SK-N-SH treated with all-trans-retinoic acid at 6 μM for 48 hours (cell line): ENCODE data around the gene EHBP1.

Experiments
- ATAC-seq: fragments of 200-7000 bp; cut with Tn5 transposase; 3 replicates; pipeline ENCODE4 v1.9.1; 2020; ENCODE audit warnings: mild to moderate bottlenecking, moderate library complexity
- ARNTL ChIP-seq: fragments of 450-650 bp; formaldehyde crosslinking; IDR thresholded peaks from 2 replicates; pipeline ENCODE4 v1.5.0; 2020; ENCODE audit warnings: low read depth, mild to moderate bottlenecking, moderate library complexity, borderline replicate concordance
- CSDC2 ChIP-seq: fragments of 250-450 bp; sonication (Bioruptor Pico); IDR thresholded peaks from 2 replicates; pipeline ENCODE4 v1.5.0; 2020; ENCODE audit warnings: mild to moderate bottlenecking, moderate library complexity
- ESRRG ChIP-seq: fragments of 250-450 bp; sonication (Bioruptor Pico); IDR thresholded peaks from 2 replicates; pipeline ENCODE4 v1.6.1; 2021; ENCODE audit warnings: mild to moderate bottlenecking
- GLIS3 ChIP-seq: fragments of 250-450 bp; sonication (Bioruptor Pico); IDR thresholded peaks from 2 replicates; pipeline ENCODE4 v1.5.0; 2020; ENCODE audit warnings: mild to moderate bottlenecking, moderate library complexity
- PPARA ChIP-seq: fragments of 250-450 bp; sonication (Bioruptor Pico); IDR thresholded peaks from 2 replicates; pipeline ENCODE4 v1.5.0; 2020; ENCODE audit warnings: mild to moderate bottlenecking, borderline replicate concordance
- SNAI2 ChIP-seq: fragments of 250-450 bp; sonication (Bioruptor Pico); IDR thresholded peaks from 2 replicates; pipeline ENCODE4 v1.5.0; 2020; ENCODE audit warnings: mild to moderate bottlenecking, moderate library complexity
- TCF4 ChIP-seq: fragments of 250-450 bp; sonication (Bioruptor Pico); IDR thresholded peaks from 2 replicates; pipeline ENCODE4 v1.8.0; 2021; ENCODE audit warnings: mild to moderate bottlenecking, moderate library complexity, borderline replicate concordance
- TOX ChIP-seq: fragments of 250-450 bp; sonication (Bioruptor Pico); IDR thresholded peaks from 2 replicates; pipeline ENCODE4 v1.8.0; 2021; ENCODE audit warnings: mild to moderate bottlenecking, moderate library complexity, borderline replicate concordance
- ZC3H10 ChIP-seq: fragments of 250-450 bp; sonication (Bioruptor Pico); IDR thresholded peaks from 2 replicates; pipeline ENCODE4 v1.5.1; 2021; ENCODE audit warnings: mild to moderate bottlenecking, moderate library complexity
- ZFP30 ChIP-seq: fragments of 450-650 bp; formaldehyde crosslinking; IDR thresholded peaks from 2 replicates; pipeline ENCODE4 v1.5.0; 2022; ENCODE audit warnings: mild to moderate bottlenecking, moderate library complexity
- ZNF70 ChIP-seq: fragments of 450-650 bp; formaldehyde crosslinking; IDR thresholded peaks from 2 replicates; pipeline ENCODE4 v1.5.0; 2020; ENCODE audit warnings: mild to moderate bottlenecking, moderate library complexity
- ZNF8 ChIP-seq: fragments of 450-650 bp; formaldehyde crosslinking; IDR thresholded peaks from 2 replicates; pipeline ENCODE4 v1.5.0; 2020; ENCODE audit warnings: mild to moderate bottlenecking, moderate library complexity
- TF ChIP-seq, protein P1 (sequence below): fragments of 250-450 bp; sonication (Bioruptor Pico); IDR thresholded peaks from 2 replicates; pipeline ENCODE4 v1.5.1; 2021; ENCODE audit warnings: mild to moderate bottlenecking, moderate library complexity
- TF ChIP-seq, protein P2 (sequence below): fragments of 250-450 bp; sonication (Bioruptor Pico); IDR thresholded peaks from 2 replicates; pipeline ENCODE4 v1.5.1; 2020; ENCODE audit warnings: low read depth, mild to moderate bottlenecking, moderate library complexity
- TF ChIP-seq, protein P3 (sequence below): fragments of 250-450 bp; sonication (Bioruptor Pico); IDR thresholded peaks from 2 replicates; pipeline ENCODE4 v1.8.0; 2021; ENCODE audit warnings: low read depth, mild to moderate bottlenecking, moderate library complexity, borderline replicate concordance
- TF ChIP-seq, protein P4 (sequence below): fragments of 250-450 bp; sonication (Bioruptor Pico); IDR thresholded peaks from 2 replicates; pipeline ENCODE4 v1.8.0; 2020; ENCODE audit warnings: mild to moderate bottlenecking, moderate library complexity, borderline replicate concordance
- TF ChIP-seq, protein P5 (sequence below): fragments of 250-450 bp; sonication (Bioruptor Pico); IDR thresholded peaks from 2 replicates; pipeline ENCODE4 v1.5.0; 2020; ENCODE audit warnings: mild to moderate bottlenecking, moderate library complexity

EHBP1 gene

DNA sequence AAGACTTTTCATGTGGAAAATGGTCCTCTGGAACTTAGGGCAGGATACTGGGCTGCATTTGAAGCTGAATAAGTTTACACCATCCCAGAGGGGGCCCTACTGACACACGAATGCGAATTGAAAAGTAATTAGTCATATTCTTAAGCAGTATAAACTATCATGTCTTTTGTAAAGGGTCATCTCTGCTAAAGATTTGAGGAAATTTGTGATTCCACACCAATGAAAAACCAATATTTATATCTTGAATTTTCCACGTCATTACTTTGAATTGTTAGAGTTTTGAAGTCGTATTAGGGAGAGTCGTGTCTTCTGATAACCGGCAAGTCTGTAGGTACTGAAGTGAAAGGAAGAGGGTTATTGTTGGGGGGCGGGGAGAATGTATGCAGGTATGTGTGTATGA, 341.0 kb downstream of the EHBP1 start:
- TF ChIP-seq GLIS3 = no peak
- TF ChIP-seq, protein P1, sequence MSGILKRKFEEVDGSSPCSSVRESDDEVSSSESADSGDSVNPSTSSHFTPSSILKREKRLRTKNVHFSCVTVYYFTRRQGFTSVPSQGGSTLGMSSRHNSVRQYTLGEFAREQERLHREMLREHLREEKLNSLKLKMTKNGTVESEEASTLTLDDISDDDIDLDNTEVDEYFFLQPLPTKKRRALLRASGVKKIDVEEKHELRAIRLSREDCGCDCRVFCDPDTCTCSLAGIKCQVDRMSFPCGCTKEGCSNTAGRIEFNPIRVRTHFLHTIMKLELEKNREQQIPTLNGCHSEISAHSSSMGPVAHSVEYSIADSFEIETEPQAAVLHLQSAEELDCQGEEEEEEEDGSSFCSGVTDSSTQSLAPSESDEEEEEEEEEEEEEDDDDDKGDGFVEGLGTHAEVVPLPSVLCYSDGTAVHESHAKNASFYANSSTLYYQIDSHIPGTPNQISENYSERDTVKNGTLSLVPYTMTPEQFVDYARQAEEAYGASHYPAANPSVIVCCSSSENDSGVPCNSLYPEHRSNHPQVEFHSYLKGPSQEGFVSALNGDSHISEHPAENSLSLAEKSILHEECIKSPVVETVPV = no peak
- TF ChIP-seq, protein P2, sequence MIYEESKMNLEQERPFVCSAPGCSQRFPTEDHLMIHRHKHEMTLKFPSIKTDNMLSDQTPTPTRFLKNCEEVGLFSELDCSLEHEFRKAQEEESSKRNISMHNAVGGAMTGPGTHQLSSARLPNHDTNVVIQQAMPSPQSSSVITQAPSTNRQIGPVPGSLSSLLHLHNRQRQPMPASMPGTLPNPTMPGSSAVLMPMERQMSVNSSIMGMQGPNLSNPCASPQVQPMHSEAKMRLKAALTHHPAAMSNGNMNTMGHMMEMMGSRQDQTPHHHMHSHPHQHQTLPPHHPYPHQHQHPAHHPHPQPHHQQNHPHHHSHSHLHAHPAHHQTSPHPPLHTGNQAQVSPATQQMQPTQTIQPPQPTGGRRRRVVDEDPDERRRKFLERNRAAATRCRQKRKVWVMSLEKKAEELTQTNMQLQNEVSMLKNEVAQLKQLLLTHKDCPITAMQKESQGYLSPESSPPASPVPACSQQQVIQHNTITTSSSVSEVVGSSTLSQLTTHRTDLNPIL = no peak
- TF ChIP-seq, protein P3, sequence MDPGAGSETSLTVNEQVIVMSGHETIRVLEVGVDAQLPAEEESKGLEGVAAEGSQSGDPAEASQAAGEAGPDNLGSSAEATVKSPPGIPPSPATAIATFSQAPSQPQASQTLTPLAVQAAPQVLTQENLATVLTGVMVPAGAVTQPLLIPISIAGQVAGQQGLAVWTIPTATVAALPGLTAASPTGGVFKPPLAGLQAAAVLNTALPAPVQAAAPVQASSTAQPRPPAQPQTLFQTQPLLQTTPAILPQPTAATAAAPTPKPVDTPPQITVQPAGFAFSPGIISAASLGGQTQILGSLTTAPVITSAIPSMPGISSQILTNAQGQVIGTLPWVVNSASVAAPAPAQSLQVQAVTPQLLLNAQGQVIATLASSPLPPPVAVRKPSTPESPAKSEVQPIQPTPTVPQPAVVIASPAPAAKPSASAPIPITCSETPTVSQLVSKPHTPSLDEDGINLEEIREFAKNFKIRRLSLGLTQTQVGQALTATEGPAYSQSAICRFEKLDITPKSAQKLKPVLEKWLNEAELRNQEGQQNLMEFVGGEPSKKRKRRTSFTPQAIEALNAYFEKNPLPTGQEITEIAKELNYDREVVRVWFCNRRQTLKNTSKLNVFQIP (CRISPR knock-in tag) = no peak
- no peak for TF ChIP-seq ZNF8 (CRISPR knock-in tag)
- no peak for TF ChIP-seq PPARA (CRISPR knock-in tag)
- TF ChIP-seq, protein P4, sequence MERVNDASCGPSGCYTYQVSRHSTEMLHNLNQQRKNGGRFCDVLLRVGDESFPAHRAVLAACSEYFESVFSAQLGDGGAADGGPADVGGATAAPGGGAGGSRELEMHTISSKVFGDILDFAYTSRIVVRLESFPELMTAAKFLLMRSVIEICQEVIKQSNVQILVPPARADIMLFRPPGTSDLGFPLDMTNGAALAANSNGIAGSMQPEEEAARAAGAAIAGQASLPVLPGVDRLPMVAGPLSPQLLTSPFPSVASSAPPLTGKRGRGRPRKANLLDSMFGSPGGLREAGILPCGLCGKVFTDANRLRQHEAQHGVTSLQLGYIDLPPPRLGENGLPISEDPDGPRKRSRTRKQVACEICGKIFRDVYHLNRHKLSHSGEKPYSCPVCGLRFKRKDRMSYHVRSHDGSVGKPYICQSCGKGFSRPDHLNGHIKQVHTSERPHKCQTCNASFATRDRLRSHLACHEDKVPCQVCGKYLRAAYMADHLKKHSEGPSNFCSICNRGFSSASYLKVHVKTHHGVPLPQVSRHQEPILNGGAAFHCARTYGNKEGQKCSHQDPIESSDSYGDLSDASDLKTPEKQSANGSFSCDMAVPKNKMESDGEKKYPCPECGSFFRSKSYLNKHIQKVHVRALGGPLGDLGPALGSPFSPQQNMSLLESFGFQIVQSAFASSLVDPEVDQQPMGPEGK (CRISPR knock-in tag) = no peak
- ATAC-seq = no peak

DNA sequence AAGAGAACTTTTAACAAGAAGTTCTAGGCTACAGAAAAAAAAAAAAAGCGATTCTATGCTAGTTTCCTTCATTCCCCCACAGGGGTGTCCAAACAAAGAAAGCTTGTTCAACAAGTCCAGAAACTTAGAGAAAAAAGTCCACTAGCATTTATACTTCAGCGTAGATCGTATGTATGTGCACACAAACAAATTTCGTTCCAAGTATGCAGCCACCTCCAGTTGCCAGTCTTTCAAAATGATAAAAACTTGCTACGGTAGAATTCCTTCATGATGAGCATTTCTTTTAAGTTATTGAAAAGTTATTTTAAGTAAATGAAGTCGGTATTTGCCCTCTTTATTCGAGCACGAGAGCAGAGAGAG, 341.4 kb downstream of the EHBP1 start:
- TF ChIP-seq TOX (CRISPR knock-in tag) (no peak), PPARA (CRISPR knock-in tag) (no peak), ESRRG (CRISPR knock-in tag) (no peak), ZNF70 (CRISPR knock-in tag) (no peak), ZFP30 (CRISPR knock-in tag) (no peak), ZNF8 (CRISPR knock-in tag) (no peak), SNAI2 (no peak), TCF4 (CRISPR knock-in tag) (no peak), ARNTL (CRISPR knock-in tag) (no peak), ZC3H10 (CRISPR knock-in tag) (no peak), CSDC2 (CRISPR knock-in tag) (no peak)
- TF ChIP-seq, protein P3 (CRISPR knock-in tag) = no peak
- TF ChIP-seq, protein P4 (CRISPR knock-in tag) = no peak
- TF ChIP-seq, protein P5, sequence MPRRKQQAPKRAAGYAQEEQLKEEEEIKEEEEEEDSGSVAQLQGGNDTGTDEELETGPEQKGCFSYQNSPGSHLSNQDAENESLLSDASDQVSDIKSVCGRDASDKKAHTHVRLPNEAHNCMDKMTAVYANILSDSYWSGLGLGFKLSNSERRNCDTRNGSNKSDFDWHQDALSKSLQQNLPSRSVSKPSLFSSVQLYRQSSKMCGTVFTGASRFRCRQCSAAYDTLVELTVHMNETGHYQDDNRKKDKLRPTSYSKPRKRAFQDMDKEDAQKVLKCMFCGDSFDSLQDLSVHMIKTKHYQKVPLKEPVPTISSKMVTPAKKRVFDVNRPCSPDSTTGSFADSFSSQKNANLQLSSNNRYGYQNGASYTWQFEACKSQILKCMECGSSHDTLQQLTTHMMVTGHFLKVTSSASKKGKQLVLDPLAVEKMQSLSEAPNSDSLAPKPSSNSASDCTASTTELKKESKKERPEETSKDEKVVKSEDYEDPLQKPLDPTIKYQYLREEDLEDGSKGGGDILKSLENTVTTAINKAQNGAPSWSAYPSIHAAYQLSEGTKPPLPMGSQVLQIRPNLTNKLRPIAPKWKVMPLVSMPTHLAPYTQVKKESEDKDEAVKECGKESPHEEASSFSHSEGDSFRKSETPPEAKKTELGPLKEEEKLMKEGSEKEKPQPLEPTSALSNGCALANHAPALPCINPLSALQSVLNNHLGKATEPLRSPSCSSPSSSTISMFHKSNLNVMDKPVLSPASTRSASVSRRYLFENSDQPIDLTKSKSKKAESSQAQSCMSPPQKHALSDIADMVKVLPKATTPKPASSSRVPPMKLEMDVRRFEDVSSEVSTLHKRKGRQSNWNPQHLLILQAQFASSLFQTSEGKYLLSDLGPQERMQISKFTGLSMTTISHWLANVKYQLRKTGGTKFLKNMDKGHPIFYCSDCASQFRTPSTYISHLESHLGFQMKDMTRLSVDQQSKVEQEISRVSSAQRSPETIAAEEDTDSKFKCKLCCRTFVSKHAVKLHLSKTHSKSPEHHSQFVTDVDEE = no peak
- TF ChIP-seq, all 23 proteins: peak for 0
- no peak for ATAC-seq
